ENCODE data around the gene SERGEF. TPM values are rescaled to one million over a fixed set of nuclear protein-coding genes. Genes with fewer than 3 reads are reported as not detected.

Gene SERGEF
- total RNA-seq, 1 experiment from 2014 or later = 31.4 TPM

GRCh38 chr11:17775035-17775348 is 237.9 kb downstream of the SERGEF start:
- Histone ChIP-seq H4K8ac (replicated peaks; ENCODE audit: insufficient read length, low read depth, low read length) (no peak overlapping the region), H2BK20ac (ENCODE audit: low read depth, low read length, poor library complexity, severe bottlenecking) (no peak overlapping the region), H3K23ac (ENCODE audit: insufficient read length, low read depth, low read length) (no peak overlapping the region), H4K20me1 (ENCODE audit: control insufficient read depth, insufficient read depth, insufficient read length) (no peaks in the 10 kb centered on the region), H2AFZ (ENCODE audit: low read length) (no peak overlapping the region), H3K4ac (ENCODE audit: low read depth, low read length) (no peak overlapping the region), H3K4me1 (ENCODE audit: insufficient read depth, low read length) (no peaks in the 10 kb centered on the region), H2BK5ac (ENCODE audit: insufficient read length, low read length) (no peak overlapping the region), H4K5ac (ENCODE audit: insufficient read length, low read depth, low read length) (no peak overlapping the region), H3K27me3 (ENCODE audit: insufficient read depth, low read length) (no peaks in the 10 kb centered on the region), H3K56ac (ENCODE audit: insufficient read length, low read depth, low read length) (no peak overlapping the region), H3K9ac (ENCODE audit: extremely low read depth, insufficient read length, low read length) (no peak overlapping the region), H3T11ph (ENCODE audit: low read length) (no peak overlapping the region), H3K27ac (ENCODE audit: insufficient read length, low read depth, low read length) (no peak overlapping the region), H2BK12ac (ENCODE audit: insufficient read length, low read depth, low read length) (no peak overlapping the region), H3K9me3 (ENCODE audit: control insufficient read depth, low read depth, low read length) (no peaks in the 10 kb centered on the region), H3K79me1 (ENCODE audit: insufficient read depth, low read depth, low read length, poor library complexity, severe bottlenecking) (no peaks in the 10 kb centered on the region), H2AK5ac (ENCODE audit: insufficient read length, low read length) (no peak overlapping the region), H4K91ac (ENCODE audit: insufficient read length, low read depth, low read length) (no peak overlapping the region), H3K18ac (ENCODE audit: insufficient read length, low read depth, low read length) (no peak overlapping the region), H2BK120ac (ENCODE audit: low read depth, low read length, poor library complexity, severe bottlenecking) (no peak overlapping the region), H3K79me2 (ENCODE audit: insufficient read depth, low read length) (no peaks in the 10 kb centered on the region), H3K23me2 (ENCODE audit: insufficient read length, low read depth, low read length, poor library complexity, severe bottlenecking) (no peaks in the 10 kb centered on the region), H3K14ac (ENCODE audit: insufficient read depth, low read length) (no peak overlapping the region; the same call in 1 of the 2 replicates), H2BK15ac (ENCODE audit: low read depth, low read length) (no peak overlapping the region), H3K4me2 (ENCODE audit: insufficient read depth, insufficient read length, low read length) (no peak overlapping the region)
- H3K36me3 Mint-ChIP-seq (ENCODE audit: insufficient read depth in 1 of 3, low read depth in 3 of 3) = no peaks in the 10 kb centered on the region
- H3K9me3 Mint-ChIP-seq = no peaks in the 10 kb centered on the region
- no peak overlapping the region; a peak in 1 of 5 replicates for H3K4me3 Mint-ChIP-seq
- peak overlapping the region in 1 of 3 experiments; percentile 68; a peak in 1 of 7 replicates for H3K27ac Mint-ChIP-seq
- DNase-seq = no peak
- no CpG with 5 or more reads among the region's 3 CpGs for WGBS (ENCODE audit: extremely low coverage, insufficient read length, low lambda C conversion rate)
- peaks cover 2% of the 10 kb centered on the region in 2 experiments; a peak in 3 of 4 replicates for H3K4me1 Mint-ChIP-seq
- peaks cover 1% of the 10 kb centered on the region; the same call in 1 of the 2 replicates for H3K27me3 Mint-ChIP-seq (ENCODE audit: low read depth)
- no peak for TF ChIP-seq CTCF (conservative IDR thresholded peaks at IDR 0.05)
